ENCODE results near the gene PTPRM.

GRCh38 chr18:7923105-7923504 is 356.0 kb downstream of the PTPRM start:
- TF ChIP-seq, protein P1, sequence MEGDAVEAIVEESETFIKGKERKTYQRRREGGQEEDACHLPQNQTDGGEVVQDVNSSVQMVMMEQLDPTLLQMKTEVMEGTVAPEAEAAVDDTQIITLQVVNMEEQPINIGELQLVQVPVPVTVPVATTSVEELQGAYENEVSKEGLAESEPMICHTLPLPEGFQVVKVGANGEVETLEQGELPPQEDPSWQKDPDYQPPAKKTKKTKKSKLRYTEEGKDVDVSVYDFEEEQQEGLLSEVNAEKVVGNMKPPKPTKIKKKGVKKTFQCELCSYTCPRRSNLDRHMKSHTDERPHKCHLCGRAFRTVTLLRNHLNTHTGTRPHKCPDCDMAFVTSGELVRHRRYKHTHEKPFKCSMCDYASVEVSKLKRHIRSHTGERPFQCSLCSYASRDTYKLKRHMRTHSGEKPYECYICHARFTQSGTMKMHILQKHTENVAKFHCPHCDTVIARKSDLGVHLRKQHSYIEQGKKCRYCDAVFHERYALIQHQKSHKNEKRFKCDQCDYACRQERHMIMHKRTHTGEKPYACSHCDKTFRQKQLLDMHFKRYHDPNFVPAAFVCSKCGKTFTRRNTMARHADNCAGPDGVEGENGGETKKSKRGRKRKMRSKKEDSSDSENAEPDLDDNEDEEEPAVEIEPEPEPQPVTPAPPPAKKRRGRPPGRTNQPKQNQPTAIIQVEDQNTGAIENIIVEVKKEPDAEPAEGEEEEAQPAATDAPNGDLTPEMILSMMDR (IDR thresholded peaks at IDR 0.05) = no peak
- no peak for TF ChIP-seq SIN3A (IDR thresholded peaks at IDR 0.05; ENCODE audit: borderline replicate concordance, insufficient read depth, low read depth, low read length)

Measured in Panc1 (cell line).